Prostate gland (tissue), 2 donors: ENCODE results near the gene ADH7. TPM values are rescaled to one million over a fixed set of nuclear protein-coding genes. Genes with fewer than 3 reads are reported as not detected.

Experiments
- DNase-seq: peaks from one replicate; pipeline ENCODE4 v3.0.0-alpha.2; 2019; ENCODE audit warnings: low spot score
- H3K27ac ChIP-seq, 2 donors: fragments of 200-600 bp; sonication (generic); 2 replicates each; pipeline ENCODE4 v1.5.1; 2017 to 2019
- H3K27me3 ChIP-seq: fragments of 200-600 bp; sonication (generic); replicated peaks from 2 replicates; pipeline ENCODE4 v1.5.1; 2019; ENCODE audit not compliant: insufficient read depth
- H3K36me3 ChIP-seq, 2 donors: fragments of 200-600 bp; sonication (generic); 1 replicate in 1 of 2; 2 replicates in 1 of 2; pipeline versions ENCODE4 v1.5.1 to v1.8.1; 2017 to 2019
- H3K4me1 ChIP-seq: fragments of 200-600 bp; sonication (generic); replicated peaks from 2 replicates; pipeline ENCODE4 v1.5.1; 2019
- H3K4me3 ChIP-seq, 2 donors: fragments of 200-600 bp; sonication (generic); 2 replicates each; pipeline ENCODE4 v1.5.1; 2017 to 2019
- H3K9me3 ChIP-seq: fragments of 200-600 bp; sonication (generic); 2 replicates; pipeline ENCODE4 v1.5.1; 2017
- POLR2A ChIP-seq: fragments of 450-650 bp; IDR thresholded peaks from one replicate; pipeline ENCODE4 v1.6.1; 2016; ENCODE audit warnings: antibody characterized with exemption, mild to moderate bottlenecking
- POLR2AphosphoS5 ChIP-seq: sonication (generic); formaldehyde crosslinking; IDR thresholded peaks from one replicate; pipeline ENCODE4 v1.6.1; 2017; ENCODE audit warnings: antibody characterized with exemption
- WGBS: methylation state at CpG from one replicate; pipeline ENCODE4 v1.1.5; 2018; 5-methylcytosine and 5-hydroxymethylcytosine counted together
- intact Hi-C: fragments of 100-400 bp; cut with DNase I; formaldehyde crosslinking; loops from one replicate; pipeline ENCODE4 v1.14.2; 2022
- total RNA-seq, 2 donors: library from RNA; depleted of rRNA; stranded (reverse); fragments of >200 nt; gene quantifications; one replicate each; pipeline ENCODE4 v1.1.0, GENCODE V29; 2016
- TF ChIP-seq, protein P1 (sequence below), 4 experiments: fragments of 200-600 bp in 2 of 4; fragments of 450-650 bp in 2 of 4; sonication (generic) in 2 of 4; IDR thresholded peaks; 1 replicate in 3 of 4; 2 replicates in 1 of 4; pipeline ENCODE4 v1.5.1; 2016 to 2019; ENCODE audit warnings: antibody characterized with exemption in 4 of 4, mild to moderate bottlenecking in 2 of 4, moderate library complexity in 2 of 4

Gene ADH7
- total RNA-seq, result under 1 TPM in 1 of 2 donors, not detected in 1; 0.64 TPM

DNA sequence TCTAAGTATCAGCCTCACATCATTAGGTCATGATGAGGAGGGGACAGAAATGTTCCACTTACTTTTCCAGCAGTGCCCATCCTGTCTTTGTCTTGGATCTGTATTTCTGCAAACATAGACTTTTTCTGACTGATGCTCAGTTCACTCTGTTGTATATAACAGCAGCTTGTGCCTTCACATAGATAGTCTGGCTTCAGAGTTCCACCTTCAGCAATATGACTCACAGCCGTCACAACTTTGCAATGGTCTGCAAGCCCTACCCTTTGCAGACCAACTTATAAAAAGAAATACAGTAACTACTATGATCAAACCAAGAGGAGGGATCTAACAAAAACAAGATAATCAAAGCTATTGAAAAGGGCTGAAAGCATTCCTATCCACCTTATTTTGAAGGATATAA lies at the start of gene ADH7:
TSS of gene ADH7 (minus strand) at position 189 of the 400 bp plus-strand sequence. CDS start at position 80, 109 bp downstream.
- Histone ChIP-seq H3K4me3 (no peak within 1 kb of the TSS), H3K9me3 (no peaks in the 10 kb centered on the region), H3K27ac (no peak within 1 kb of the TSS), H3K36me3 (no peaks in the 10 kb centered on the region), H3K27me3 (no peaks in the 10 kb centered on the region), H3K4me1 (peaks cover 5% of the 10 kb centered on the region)
- intact Hi-C loops, result no loop called here
- TF ChIP-seq POLR2AphosphoS5, result no peak
- TF ChIP-seq, protein P1, sequence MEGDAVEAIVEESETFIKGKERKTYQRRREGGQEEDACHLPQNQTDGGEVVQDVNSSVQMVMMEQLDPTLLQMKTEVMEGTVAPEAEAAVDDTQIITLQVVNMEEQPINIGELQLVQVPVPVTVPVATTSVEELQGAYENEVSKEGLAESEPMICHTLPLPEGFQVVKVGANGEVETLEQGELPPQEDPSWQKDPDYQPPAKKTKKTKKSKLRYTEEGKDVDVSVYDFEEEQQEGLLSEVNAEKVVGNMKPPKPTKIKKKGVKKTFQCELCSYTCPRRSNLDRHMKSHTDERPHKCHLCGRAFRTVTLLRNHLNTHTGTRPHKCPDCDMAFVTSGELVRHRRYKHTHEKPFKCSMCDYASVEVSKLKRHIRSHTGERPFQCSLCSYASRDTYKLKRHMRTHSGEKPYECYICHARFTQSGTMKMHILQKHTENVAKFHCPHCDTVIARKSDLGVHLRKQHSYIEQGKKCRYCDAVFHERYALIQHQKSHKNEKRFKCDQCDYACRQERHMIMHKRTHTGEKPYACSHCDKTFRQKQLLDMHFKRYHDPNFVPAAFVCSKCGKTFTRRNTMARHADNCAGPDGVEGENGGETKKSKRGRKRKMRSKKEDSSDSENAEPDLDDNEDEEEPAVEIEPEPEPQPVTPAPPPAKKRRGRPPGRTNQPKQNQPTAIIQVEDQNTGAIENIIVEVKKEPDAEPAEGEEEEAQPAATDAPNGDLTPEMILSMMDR (IDR thresholded peaks at IDR 0.05), result no peak
- no peak for DNase-seq
- WGBS, result 69% methylated on average over 1 of the region's 1 CpG

GRCh38 chr4:99483636-99484035 lies 48.5 kb upstream of the ADH7 start:
- WGBS, result 94% methylated on average over 1 of the region's 1 CpG

DNA sequence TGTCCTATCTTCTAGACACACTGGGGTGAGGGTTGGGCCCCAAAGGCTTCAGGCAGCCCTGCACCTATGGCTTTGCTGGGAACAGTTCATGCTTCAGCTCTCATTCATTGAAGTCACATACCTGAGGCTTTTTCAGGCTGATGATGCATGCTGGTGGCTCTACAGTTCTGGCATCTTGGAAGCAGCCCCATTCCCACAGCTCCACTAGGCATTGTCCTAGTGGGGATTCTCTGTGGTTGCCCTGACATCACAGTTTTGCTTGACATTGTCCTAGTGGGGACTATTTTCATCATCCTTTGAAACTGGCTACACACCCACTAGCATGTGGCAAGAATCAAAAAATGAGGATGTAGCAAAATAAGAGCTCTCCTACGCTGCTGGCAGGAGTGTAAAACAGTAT lies 38.0 kb upstream of the ADH7 start:
- Histone ChIP-seq H3K9me3 (no peaks in the 10 kb centered on the region), H3K4me3 (no peak overlapping the region), H3K36me3 (no peaks in the 10 kb centered on the region), H3K27me3 (no peaks in the 10 kb centered on the region), H3K4me1 (no peaks in the 10 kb centered on the region), H3K27ac (no peak overlapping the region)
- TF ChIP-seq POLR2A (no peak), POLR2AphosphoS5 (no peak)
- TF ChIP-seq, protein P1 (IDR thresholded peaks at IDR 0.05), result no peak
- DNase-seq, result no peak
- intact Hi-C loops, result no loop called here
- WGBS, result 75% methylated on average over 1 of the region's 1 CpG

More at GRCh38 chr4:99483636-99484035, 48.5 kb upstream of the ADH7 start:
- Histone ChIP-seq H3K4me3 (no peak overlapping the region), H3K4me1 (no peaks in the 10 kb centered on the region), H3K9me3 (no peaks in the 10 kb centered on the region), H3K36me3 (no peaks in the 10 kb centered on the region), H3K27ac (no peak overlapping the region), H3K27me3 (no peaks in the 10 kb centered on the region)
- intact Hi-C loops, result no loop called here
- no peak for DNase-seq
- TF ChIP-seq POLR2A, result no peak
- no peak for TF ChIP-seq POLR2AphosphoS5
- TF ChIP-seq, protein P1 (IDR thresholded peaks at IDR 0.05), result no peak

DNA sequence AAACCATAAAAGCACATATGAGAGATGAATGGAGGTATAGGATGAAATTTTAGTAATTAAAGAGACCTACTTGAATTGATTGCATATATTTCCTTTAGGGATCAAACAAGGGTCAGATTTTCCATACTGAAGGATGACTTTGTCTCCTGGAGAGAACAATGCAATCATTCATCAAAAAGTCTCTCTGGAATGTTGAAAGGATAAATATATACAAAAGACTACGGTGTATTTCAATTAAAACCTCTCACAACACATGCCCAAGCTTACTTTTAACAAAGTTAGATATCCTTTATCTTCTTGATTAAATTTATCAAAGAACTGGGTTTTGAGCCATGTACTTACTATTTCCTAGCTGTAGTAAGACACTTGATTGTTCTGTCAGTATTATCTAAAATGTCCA lies 36.8 kb upstream of the ADH7 start:
- Histone ChIP-seq H3K27ac (no peak overlapping the region), H3K4me1 (no peaks in the 10 kb centered on the region), H3K36me3 (no peaks in the 10 kb centered on the region), H3K9me3 (no peaks in the 10 kb centered on the region), H3K27me3 (no peaks in the 10 kb centered on the region), H3K4me3 (no peak overlapping the region)
- TF ChIP-seq, protein P1 (IDR thresholded peaks at IDR 0.05), result no peak
- no peak for TF ChIP-seq POLR2AphosphoS5
- intact Hi-C loops, result no loop called here
- DNase-seq, result no peak
- 21% methylated on average over 1 of the region's 1 CpG for WGBS

GRCh38 chr4:99471349-99471748 lies 36.2 kb upstream of the ADH7 start:
- DNase-seq, result no peak
- TF ChIP-seq POLR2AphosphoS5 (no peak), POLR2A (no peak)
- TF ChIP-seq, protein P1 (IDR thresholded peaks at IDR 0.05), result no peak
- no peaks in the 10 kb centered on the region for H3K9me3 ChIP-seq
- H3K27me3 ChIP-seq, result no peaks in the 10 kb centered on the region
- no peaks in the 10 kb centered on the region for H3K36me3 ChIP-seq
- intact Hi-C loops, result no loop called here
- no peaks in the 10 kb centered on the region for H3K4me1 ChIP-seq
- no peak overlapping the region for H3K27ac ChIP-seq
- H3K4me3 ChIP-seq, result no peak overlapping the region
